Activated CD8-positive, alpha-beta memory T cell treated with anti-CD3 and anti-CD28 coated beads, Interleukin-2, amount 50 U/mL, for 4 hours (primary cell): Measurements from ENCODE around the gene RIMBP2.

Experiments used
- DNase-seq: peaks from one replicate; pipeline ENCODE4 v3.0.0-alpha.2; 2020

Gene RIMBP2

DNA sequence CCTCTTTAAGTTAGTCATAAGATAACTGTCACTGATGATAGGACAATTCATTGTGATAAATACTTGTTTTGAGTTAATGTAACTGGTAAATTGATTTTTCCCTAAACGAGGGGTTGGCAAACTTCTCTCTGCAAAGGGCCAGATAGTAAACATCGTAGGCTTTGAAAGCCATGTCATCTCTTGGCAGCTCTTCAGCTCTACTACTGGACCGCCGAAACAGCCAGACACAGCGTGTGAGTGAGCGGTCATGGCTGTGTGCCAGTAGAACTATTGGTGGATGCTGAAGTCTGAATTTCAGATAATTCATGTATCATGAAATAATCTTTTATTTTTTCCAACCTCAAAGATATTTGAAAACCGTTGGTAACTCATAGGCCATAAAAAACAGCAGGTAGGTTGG, 368.5 kb downstream of the RIMBP2 start:
- no peak for DNase-seq
